KBM-7 (cell line): ENCODE data around the gene COL10A1.

Experiments
- DNase-seq: peaks from one replicate; pipeline ENCODE4 v3.0.0-alpha.2; 2015
- in situ Hi-C: fragments of 300-500 bp; cut with MboI; formaldehyde crosslinking; loops from 2 replicates; pipeline ENCODE4 v1.14.3; 2020; ENCODE audit warnings: low sequenced_read_pairs, low pct_unique_long_range_greater_than_20kb, mixed read lengths

The COL10A1 gene

GRCh38 chr6:116126032-116126431, at the start of gene COL10A1:
Gene COL10A1 (minus strand): TSS chr6:116126132. CDS start chr6:116125492, 640 bp downstream.
- in situ Hi-C loops, result no loop called here

DNA sequence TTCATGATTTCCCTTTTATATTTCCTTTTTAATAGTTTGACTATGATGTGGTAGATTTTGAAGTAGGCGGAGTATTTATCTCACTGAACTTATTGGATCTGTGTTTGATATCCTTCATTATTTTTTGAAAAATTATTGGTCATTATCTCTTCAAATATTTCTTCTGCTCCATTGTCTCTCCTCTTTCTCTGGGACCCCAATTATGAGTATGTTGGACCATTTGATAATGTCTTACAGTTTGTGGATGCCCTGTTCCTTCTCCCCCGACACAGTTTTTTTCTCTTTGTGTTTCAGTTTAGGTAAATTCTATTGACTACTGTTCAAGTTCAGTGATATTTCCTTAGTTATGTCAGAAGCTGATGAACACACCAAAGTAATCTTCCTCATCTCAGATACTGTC, 49.4 kb upstream of the COL10A1 start:
- no peak for DNase-seq
- in situ Hi-C loops, result no loop called here

More at GRCh38 chr6:116126032-116126431, at the start of gene COL10A1:
- no peak for DNase-seq

DNA sequence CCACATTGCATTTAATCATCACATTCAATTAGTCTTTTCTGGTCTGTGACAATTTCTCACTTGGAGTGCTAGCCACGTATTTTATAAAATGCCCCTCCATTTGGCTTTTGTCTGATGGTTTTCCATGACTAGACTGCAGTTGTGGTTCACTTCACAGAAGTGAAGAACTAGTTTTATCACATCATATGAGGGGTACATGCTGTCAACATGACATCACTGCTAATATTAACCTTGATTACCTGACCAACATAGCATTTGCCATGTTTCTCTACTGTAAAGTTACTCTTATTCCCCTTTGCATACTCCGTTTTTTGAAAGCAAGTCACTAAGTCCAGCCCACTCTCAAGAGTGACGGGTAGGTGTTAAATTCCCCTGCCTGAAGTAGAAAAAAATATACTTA, 48.0 kb upstream of the COL10A1 start:
- no peak for DNase-seq
- in situ Hi-C loops, result no loop called here

GRCh38 chr6:116170358-116171057, 44.6 kb upstream of the COL10A1 start:
- in situ Hi-C loops, result no loop called here
- no peak for DNase-seq

DNA sequence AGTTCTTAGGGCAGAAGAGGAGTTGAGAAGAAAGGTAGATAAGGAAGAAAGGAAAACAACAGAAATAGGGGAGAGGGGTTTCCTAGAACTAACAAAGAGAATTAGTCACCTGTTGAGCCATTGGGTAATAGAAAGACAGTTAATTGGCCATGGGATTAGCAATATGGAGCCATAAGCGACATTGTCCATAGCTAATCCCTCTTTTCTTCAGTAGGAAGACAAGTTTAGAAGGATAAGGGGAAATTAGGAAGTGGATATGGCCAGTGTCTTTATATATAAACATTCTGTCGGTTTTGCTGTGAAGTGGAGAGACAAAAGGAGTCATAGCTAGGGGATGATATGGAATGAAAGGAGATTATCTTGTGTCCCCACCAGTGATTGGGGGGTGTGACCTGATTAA, 43.9 kb upstream of the COL10A1 start:
- in situ Hi-C loops, result no loop called here
- DNase-seq, result no peak

- in situ Hi-C loops, result no loop called here
- no peak for DNase-seq
Measured at GRCh38 chr6:116168148-116168547, 42.2 kb upstream of the COL10A1 start.

DNA sequence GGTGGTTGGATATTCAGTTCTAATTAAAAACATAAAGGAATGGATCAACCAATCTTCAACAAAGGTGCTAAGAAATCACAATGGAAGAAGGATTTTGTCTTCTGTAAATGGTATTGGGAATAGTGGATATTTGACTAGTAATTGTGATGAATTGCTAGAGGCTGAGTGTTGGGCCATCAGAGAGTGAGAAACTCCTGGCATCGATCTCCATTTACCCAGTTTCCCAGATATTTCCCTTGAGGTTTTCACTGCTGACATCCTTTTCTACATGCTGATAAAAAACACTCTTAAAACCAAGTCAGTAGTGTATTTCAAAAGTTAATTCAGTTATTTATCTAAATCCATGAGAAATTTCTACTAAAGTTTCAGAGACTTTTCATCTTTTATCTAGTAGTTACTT, 40.4 kb upstream of the COL10A1 start:
- in situ Hi-C loops, result no loop called here
- no peak for DNase-seq

DNA sequence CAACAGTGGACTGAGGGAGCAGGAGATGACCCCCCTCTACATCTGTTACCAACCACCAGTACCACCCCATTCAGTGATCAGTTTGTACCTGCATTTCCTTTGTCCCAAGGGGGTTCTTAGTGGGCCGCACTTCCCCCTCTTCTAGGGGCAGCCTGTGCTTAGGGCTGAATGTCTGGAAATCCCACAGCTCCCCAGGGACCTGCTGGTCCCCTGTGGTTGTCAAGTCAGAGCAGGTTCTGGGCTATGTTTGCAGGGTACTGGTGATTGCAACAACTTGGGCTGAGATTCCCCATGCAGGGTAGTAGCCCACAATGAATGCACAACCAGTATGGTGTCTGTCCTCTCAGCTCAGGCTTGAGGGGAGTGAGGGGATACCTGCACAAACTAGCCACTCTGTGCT, 39.7 kb upstream of the COL10A1 start:
- no peak for DNase-seq
- in situ Hi-C loops, result no loop called here

GRCh38 chr6:116159782-116160524, 34.0 kb upstream of the COL10A1 start:
- DNase-seq, result no peak
- in situ Hi-C loops, result no loop called here

GRCh38 chr6:116158641-116159040, 32.7 kb upstream of the COL10A1 start:
- in situ Hi-C loops, result no loop called here
- DNase-seq, result no peak

DNA sequence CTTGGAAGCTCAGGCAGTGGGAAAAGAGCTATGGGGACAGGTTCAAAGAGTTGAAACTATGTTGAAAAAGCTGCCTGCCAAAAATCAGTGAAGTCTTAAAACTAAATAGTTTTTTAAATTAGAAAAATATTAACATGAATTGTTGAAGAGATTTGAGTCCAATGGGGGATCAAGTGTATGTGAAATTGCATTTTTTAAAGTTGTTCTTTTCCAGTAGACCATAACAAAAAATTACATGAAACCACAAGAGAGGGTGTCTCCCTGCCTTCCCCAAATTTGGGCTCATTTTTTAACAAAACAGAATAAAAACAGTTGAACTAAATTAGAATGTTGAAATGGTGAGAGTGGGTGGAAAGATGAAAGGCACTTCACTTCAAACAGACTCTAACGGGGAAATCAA, 31.5 kb upstream of the COL10A1 start:
- no peak for DNase-seq
- in situ Hi-C loops, result no loop called here

- in situ Hi-C loops, result no loop called here
Measured at GRCh38 chr6:116156405-116157326, 30.7 kb upstream of the COL10A1 start.

GRCh38 chr6:116154887-116155286, 29.0 kb upstream of the COL10A1 start:
- no peak for DNase-seq
- in situ Hi-C loops, result no loop called here

More at GRCh38 chr6:116156405-116157326, 30.7 kb upstream of the COL10A1 start:
- DNase-seq, result no peak

DNA sequence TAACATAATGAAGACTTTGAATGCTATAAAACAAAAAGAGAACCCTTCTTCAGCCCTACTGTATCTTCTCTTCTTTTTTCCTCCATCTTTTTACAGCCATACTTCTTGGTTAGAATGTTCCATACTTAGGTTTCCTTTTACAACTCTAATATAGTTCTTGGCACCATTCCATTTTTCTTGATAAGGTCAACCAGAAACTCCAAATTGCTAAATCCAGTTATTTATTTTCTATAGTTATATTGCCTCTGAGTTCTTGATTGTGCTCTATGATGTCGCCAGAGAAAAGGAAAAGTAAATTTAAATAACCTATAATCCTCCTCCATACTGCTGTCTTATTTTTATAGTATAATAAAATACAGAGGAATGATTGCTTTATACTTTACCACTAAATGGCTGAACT, 26.7 kb upstream of the COL10A1 start:
- no peak for DNase-seq
- in situ Hi-C loops, result no loop called here

DNA sequence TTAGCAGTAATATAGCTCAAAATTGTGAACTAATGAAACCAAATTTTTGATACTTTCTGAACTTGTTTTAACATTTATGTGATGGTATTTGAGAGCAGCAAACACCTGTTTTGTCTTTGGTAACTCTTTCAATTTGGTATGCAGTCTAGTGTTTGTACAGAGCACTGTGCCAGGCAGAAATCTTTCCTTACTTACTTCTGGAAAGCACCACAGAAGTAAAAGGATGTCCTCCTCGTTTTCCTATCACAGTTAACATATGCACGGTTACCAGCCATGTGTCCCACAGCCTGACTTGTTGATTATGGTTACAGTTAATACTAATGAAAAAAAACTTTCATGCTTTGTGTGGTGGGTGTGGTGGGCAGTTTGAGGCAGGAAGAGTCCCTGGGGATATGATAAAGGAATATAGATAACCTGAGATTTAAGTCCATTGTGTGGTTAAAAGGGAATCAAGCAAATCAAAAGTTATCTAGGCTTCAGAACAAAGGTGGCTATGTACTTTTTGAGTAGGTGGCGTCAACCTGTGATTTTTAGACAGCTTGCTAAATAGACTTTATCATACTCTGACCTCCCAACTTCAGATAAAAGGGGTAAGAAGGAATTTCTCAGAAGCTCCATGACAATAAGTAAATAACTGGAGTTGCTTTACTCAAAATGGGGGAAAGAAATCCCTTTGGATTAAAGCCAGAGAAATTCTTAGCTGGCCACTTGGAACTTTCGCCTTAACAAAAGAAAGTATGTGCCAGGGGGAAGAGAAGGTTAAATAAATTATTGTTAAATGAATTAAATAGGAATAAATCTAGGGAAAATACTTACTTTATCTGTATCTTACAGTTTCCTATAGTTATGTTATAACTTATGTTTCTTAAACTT, 20.1 kb upstream of the COL10A1 start:
- in situ Hi-C loops, result no loop called here
- no peak for DNase-seq

GRCh38 chr6:116144605-116145004, 18.7 kb upstream of the COL10A1 start:
- in situ Hi-C loops, result no loop called here
- DNase-seq, result no peak

DNA sequence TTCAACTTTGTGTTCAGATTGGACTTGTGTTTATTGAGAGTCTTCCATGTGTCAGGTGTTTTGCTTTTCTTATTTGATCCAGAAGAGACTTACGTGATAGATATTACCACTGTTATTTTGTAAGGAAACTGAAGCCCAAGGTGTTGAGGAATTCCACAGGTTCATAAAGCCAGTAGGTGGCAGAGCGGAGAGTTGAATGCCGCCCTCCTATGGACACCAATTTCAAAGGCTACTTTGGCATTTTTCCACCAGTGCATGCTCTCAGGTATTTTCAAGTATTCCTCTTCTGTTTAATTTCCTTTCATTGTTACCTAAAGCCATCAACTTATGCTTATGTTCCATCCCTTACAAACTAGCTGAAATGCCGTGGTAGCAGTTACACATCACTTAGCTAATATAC, 14.0 kb upstream of the COL10A1 start:
- DNase-seq, result no peak
- in situ Hi-C loops, result no loop called here

- in situ Hi-C loops, result no loop called here
- no peak for DNase-seq
Measured at GRCh38 chr6:116136933-116137340, 11.0 kb upstream of the COL10A1 start.

DNA sequence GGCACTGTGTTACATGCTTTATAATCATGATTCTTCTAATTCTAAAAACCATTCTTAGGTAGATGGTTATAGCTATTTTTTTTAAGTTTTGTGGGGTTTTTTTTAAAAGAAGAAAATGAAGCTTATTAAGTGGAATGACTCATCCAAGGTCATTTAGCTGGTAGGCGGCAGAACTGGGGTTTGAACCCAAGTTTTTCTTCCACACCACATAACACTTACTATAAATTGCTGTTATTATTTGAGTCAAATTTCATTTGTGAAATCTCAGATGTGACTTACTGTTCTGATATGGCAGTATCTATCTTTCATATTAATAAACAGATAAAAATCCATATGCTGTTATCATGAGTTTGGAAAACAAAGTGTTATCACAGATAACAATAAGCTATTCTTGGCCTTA, 10.4 kb upstream of the COL10A1 start:
- DNase-seq, result no peak
- in situ Hi-C loops, result no loop called here
